Astrocyte (in vitro differentiated cells and primary cell): Measurements from ENCODE around the gene GNG12. TPM values are rescaled to one million over a fixed set of nuclear protein-coding genes. Genes with fewer than 3 reads are reported as not detected.

Experiments used
- DNase-seq: peaks from one replicate; pipeline ENCODE4 v3.0.0-alpha.2; 2010; ENCODE audit warnings: low read depth
- FAIRE-seq: peaks from 2 replicates; lab custom pipeline; 2011; peaks lifted over from hg19 to GRCh38; lab: Jason Lieb, UNC
- H2AFZ ChIP-seq: 2 replicates; pipeline ENCODE4 v1.6.0; 2012; ENCODE audit warnings: low read depth, low read length, inconsistent platforms
- H3K27ac ChIP-seq: 2 replicates; pipeline ENCODE4 v1.5.1; 2011; ENCODE audit warnings: low read depth, low read length, inconsistent platforms
- H3K27me3 ChIP-seq: 2 replicates; pipeline ENCODE4 v1.6.0; 2011; ENCODE audit warnings: low read length, inconsistent platforms; ENCODE audit not compliant: insufficient read depth
- H3K36me3 ChIP-seq: 2 replicates; pipeline ENCODE4 v1.5.1; 2011; ENCODE audit warnings: low read length, inconsistent platforms; ENCODE audit not compliant: insufficient read depth
- H3K4me1 ChIP-seq: 2 replicates; pipeline ENCODE4 v1.5.1; 2011; ENCODE audit warnings: low read length, inconsistent platforms; ENCODE audit not compliant: insufficient read depth
- H3K4me2 ChIP-seq: 2 replicates; pipeline ENCODE4 v1.6.0; 2012; ENCODE audit warnings: low read length, inconsistent platforms
- H3K4me3 ChIP-seq: 2 replicates; pipeline ENCODE4 v1.5.1; 2011; ENCODE audit warnings: low read depth, mild to moderate bottlenecking, low read length, inconsistent platforms; ENCODE audit not compliant: insufficient read depth
- H3K79me2 ChIP-seq: 2 replicates; pipeline ENCODE4 v1.6.0; 2012; ENCODE audit warnings: mild to moderate bottlenecking, low read length, inconsistent platforms; ENCODE audit not compliant: insufficient read depth
- H3K9ac ChIP-seq: 2 replicates; pipeline ENCODE4 v1.6.0; 2012; ENCODE audit warnings: mild to moderate bottlenecking, low read length, inconsistent platforms
- H3K9me3 ChIP-seq: 2 replicates; pipeline ENCODE4 v1.5.1; 2012; ENCODE audit warnings: low read depth, mild to moderate bottlenecking, low read length, inconsistent platforms; ENCODE audit not compliant: insufficient read depth
- H4K20me1 ChIP-seq: 2 replicates; pipeline ENCODE4 v1.6.0; 2012; ENCODE audit warnings: low read length, inconsistent platforms; ENCODE audit not compliant: insufficient read depth
- H3K27ac Mint-ChIP-seq: one replicate; pipeline ENCODE4 v1.8.0; 2021; ENCODE audit warnings: mild to moderate bottlenecking, mixed read lengths; ENCODE audit not compliant: unreplicated experiment
- H3K27me3 Mint-ChIP-seq: one replicate; pipeline ENCODE4 v1.8.0; 2021; ENCODE audit warnings: low read depth, mixed read lengths; ENCODE audit not compliant: unreplicated experiment
- H3K36me3 Mint-ChIP-seq: one replicate; pipeline ENCODE4 v1.8.0; 2021; ENCODE audit warnings: low read depth, mixed read lengths; ENCODE audit not compliant: unreplicated experiment
- H3K4me1 Mint-ChIP-seq: one replicate; pipeline ENCODE4 v1.8.0; 2021; ENCODE audit warnings: low read depth, mixed read lengths; ENCODE audit not compliant: unreplicated experiment
- H3K4me3 Mint-ChIP-seq: one replicate; pipeline ENCODE4 v1.8.0; 2021; ENCODE audit warnings: mild to moderate bottlenecking, moderate library complexity, mixed read lengths; ENCODE audit not compliant: unreplicated experiment
- H3K9me3 Mint-ChIP-seq: one replicate; pipeline ENCODE4 v1.8.0; 2021; ENCODE audit warnings: mild to moderate bottlenecking, mixed read lengths; ENCODE audit not compliant: unreplicated experiment
- EZH2 ChIP-seq: IDR thresholded peaks from 2 replicates; pipeline ENCODE4 v1.6.1; 2012; ENCODE audit warnings: mild to moderate bottlenecking, low read length, inconsistent platforms; ENCODE audit not compliant: insufficient read depth
- total RNA-seq: library from RNA; stranded (reverse); gene quantifications from 2 replicates; pipeline ENCODE4 v1.2.1, GENCODE V29; 2021
- TF ChIP-seq, protein P1 (sequence below): IDR thresholded peaks from 2 replicates; pipeline ENCODE4 v1.5.1; 2011; ENCODE audit warnings: low read depth, mild to moderate bottlenecking, inconsistent platforms, low read length, moderate library complexity; ENCODE audit not compliant: insufficient read depth

Gene GNG12
- total RNA-seq, 1 donor from 2014 or later: 101 TPM

DNA sequence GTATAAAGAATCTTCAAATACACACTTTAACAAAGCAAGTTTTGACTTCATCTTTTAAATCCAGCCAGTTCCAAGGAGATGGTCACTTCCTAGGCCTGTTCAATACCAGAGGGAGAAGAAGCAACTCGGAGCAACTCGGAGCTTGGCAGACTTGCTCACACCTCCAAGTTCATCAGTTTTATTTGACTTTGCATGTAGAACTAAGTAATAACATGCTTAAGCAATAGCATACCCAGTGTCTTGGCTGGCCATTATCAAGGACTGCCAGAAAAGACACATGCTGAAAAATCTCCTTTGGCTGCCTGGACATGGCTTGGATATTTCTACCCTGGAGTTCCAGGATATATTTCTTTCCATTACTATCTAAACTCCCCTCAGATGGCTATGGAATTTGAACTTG, 52.6 kb downstream of the GNG12 start:
- Mint-ChIP-seq H3K27me3 (no peaks in the 10 kb centered on the region), H3K4me3 (no peak overlapping the region), H3K9me3 (peaks cover 4% of the 10 kb centered on the region), H3K27ac (no peak overlapping the region), H3K4me1 (peaks cover 10% of the 10 kb centered on the region), H3K36me3 (peaks cover 17% of the 10 kb centered on the region)
- Histone ChIP-seq H3K4me2 (no peak overlapping the region), H3K9me3 (no peaks in the 10 kb centered on the region), H3K9ac (no peak overlapping the region), H3K27ac (no peak overlapping the region), H3K36me3 (peaks cover 7% of the 10 kb centered on the region), H2AFZ (no peak overlapping the region), H4K20me1 (peaks cover 70% of the 10 kb centered on the region), H3K4me1 (peaks cover 8% of the 10 kb centered on the region), H3K4me3 (no peak overlapping the region), H3K27me3 (no peaks in the 10 kb centered on the region), H3K79me2 (peaks cover 88% of the 10 kb centered on the region)
- DNase-seq: no peak
- no peak for FAIRE-seq
- TF ChIP-seq, protein P1, sequence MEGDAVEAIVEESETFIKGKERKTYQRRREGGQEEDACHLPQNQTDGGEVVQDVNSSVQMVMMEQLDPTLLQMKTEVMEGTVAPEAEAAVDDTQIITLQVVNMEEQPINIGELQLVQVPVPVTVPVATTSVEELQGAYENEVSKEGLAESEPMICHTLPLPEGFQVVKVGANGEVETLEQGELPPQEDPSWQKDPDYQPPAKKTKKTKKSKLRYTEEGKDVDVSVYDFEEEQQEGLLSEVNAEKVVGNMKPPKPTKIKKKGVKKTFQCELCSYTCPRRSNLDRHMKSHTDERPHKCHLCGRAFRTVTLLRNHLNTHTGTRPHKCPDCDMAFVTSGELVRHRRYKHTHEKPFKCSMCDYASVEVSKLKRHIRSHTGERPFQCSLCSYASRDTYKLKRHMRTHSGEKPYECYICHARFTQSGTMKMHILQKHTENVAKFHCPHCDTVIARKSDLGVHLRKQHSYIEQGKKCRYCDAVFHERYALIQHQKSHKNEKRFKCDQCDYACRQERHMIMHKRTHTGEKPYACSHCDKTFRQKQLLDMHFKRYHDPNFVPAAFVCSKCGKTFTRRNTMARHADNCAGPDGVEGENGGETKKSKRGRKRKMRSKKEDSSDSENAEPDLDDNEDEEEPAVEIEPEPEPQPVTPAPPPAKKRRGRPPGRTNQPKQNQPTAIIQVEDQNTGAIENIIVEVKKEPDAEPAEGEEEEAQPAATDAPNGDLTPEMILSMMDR: no peak
- no peak for TF ChIP-seq EZH2

DNA sequence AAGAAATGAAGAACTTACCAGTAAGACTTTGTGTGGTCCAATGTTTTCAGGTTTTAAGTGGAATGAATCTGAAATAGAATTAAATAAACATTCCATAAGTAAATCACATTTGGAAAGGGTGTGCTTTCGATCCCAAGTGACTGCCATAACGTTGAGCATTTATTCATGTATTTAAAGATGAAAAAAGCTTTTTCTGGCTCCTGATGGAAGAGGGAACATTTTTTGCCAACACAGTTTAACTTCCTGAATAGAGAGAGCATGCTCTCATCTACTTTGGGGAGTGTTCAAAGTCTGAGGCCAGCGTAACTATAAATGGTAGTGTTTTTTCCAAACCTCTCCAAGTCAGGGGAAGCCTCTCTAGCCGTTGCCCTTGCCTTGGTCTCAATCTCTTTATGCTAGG, 55.8 kb downstream of the GNG12 start:
- Mint-ChIP-seq H3K9me3 (peaks cover 4% of the 10 kb centered on the region), H3K4me1 (peaks cover 21% of the 10 kb centered on the region), H3K4me3 (no peak overlapping the region), H3K27me3 (no peaks in the 10 kb centered on the region), H3K27ac (no peak overlapping the region), H3K36me3 (peaks cover 30% of the 10 kb centered on the region)
- Histone ChIP-seq H3K27ac (no peak overlapping the region), H3K36me3 (peaks cover 12% of the 10 kb centered on the region), H3K9me3 (no peaks in the 10 kb centered on the region), H3K4me1 (peaks cover 8% of the 10 kb centered on the region), H2AFZ (no peak overlapping the region), H3K9ac (no peak overlapping the region), H3K79me2 (peaks cover 95% of the 10 kb centered on the region), H3K27me3 (no peaks in the 10 kb centered on the region), H3K4me2 (no peak overlapping the region), H4K20me1 (peaks cover 71% of the 10 kb centered on the region), H3K4me3 (no peak overlapping the region)
- no peak for TF ChIP-seq EZH2
- TF ChIP-seq, protein P1: no peak
- DNase-seq (no peak), FAIRE-seq (peak; percentile 66)

DNA sequence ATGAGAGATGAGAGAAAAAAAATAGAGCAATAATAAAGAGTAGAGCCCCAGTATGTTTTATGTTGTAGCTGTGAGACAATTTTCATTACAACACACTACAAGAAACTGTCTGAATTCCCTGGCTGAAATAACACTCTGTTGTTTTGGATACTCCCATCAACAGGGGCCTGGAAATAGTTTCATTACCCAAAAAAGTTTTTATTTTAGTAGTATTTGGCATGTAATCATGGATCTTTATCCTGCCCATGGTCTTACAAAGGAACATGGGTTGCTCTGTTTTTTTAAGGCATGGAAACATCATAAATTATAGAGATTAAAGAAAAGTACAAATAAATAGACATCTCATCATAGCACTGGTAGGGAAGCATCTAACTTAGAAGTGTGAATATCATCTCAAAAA, 56.3 kb downstream of the GNG12 start:
- peaks cover 67% of the 10 kb centered on the region for H4K20me1 ChIP-seq
- FAIRE-seq: no peak

More for the DNA sequence above, 56.3 kb downstream of the GNG12 start:
- peaks cover 10% of the 10 kb centered on the region for H3K4me1 ChIP-seq
- H3K79me2 ChIP-seq: peaks cover 95% of the 10 kb centered on the region
- no peak for TF ChIP-seq EZH2
- TF ChIP-seq, protein P1: no peak
- no peaks in the 10 kb centered on the region for H3K9me3 ChIP-seq
- H3K27ac Mint-ChIP-seq: no peak overlapping the region
- H2AFZ ChIP-seq: no peak overlapping the region
- H3K4me2 ChIP-seq: no peak overlapping the region
- H3K4me3 ChIP-seq: no peak overlapping the region
- H3K9ac ChIP-seq: no peak overlapping the region
- DNase-seq: no peak
- no peak overlapping the region for H3K27ac ChIP-seq
- H3K27me3 ChIP-seq: no peaks in the 10 kb centered on the region
- no peaks in the 10 kb centered on the region for H3K27me3 Mint-ChIP-seq
- peaks cover 4% of the 10 kb centered on the region for H3K9me3 Mint-ChIP-seq
- H3K4me3 Mint-ChIP-seq: no peak overlapping the region
- H3K36me3 Mint-ChIP-seq: peaks cover 30% of the 10 kb centered on the region
- peaks cover 12% of the 10 kb centered on the region for H3K36me3 ChIP-seq
- peaks cover 21% of the 10 kb centered on the region for H3K4me1 Mint-ChIP-seq
